Esophagus squamous epithelium (tissue), 5 donors: ENCODE results near the gene NFX1. TPM values are rescaled to one million over a fixed set of nuclear protein-coding genes. Genes with fewer than 3 reads are reported as not detected.
"Not testable (repeated sequence)": the region's sequence is repeated elsewhere in the genome, so short reads cannot be mapped to it uniquely, and the experiment has no call there.

ENCODE experiments used
- DNase-seq: peaks from one replicate; lab custom pipeline; 2025; lab: John Stamatoyannopoulos, UW
- H3K27ac ChIP-seq, 4 donors: fragments of 200-600 bp; sonication (generic); one replicate each; pipeline ENCODE4 v1.5.1; 2016 to 2019; ENCODE audit warnings: mild to moderate bottlenecking in 1 of 4
- H3K27me3 ChIP-seq, 4 donors: fragments of 200-600 bp; sonication (generic); 1 replicate in 3 of 4; 2 replicates in 1 of 4; pipeline versions ENCODE4 v1.5.1 to v1.6.0; 2017 to 2021; ENCODE audit warnings: antibody characterized with exemption in 1 of 4
- H3K36me3 ChIP-seq, 3 donors: fragments of 200-600 bp; sonication (generic); one replicate each; pipeline ENCODE4 v1.5.1; 2016 to 2019
- H3K4me1 ChIP-seq, 3 donors: fragments of 200-600 bp; sonication (generic); one replicate each; pipeline ENCODE4 v1.5.1; 2017 to 2019
- H3K4me3 ChIP-seq, 4 donors: fragments of 200-600 bp; sonication (generic); 1 replicate in 3 of 4; 2 replicates in 1 of 4; pipeline ENCODE4 v1.5.1; 2016 to 2019; ENCODE audit warnings: mild to moderate bottlenecking in 2 of 4, moderate library complexity in 1 of 4
- H3K9me3 ChIP-seq, 3 donors: fragments of 200-600 bp; sonication (generic); one replicate each; pipeline ENCODE4 v1.5.1; 2016 to 2019
- POLR2A ChIP-seq, 4 donors: fragments of 450-650 bp; IDR thresholded peaks; one replicate each; pipeline ENCODE4 v1.6.1; 2017; ENCODE audit warnings: antibody characterized with exemption in 4 of 4, mild to moderate bottlenecking in 4 of 4, moderate library complexity in 3 of 4
- WGBS, 2 donors: methylation state at CpG; one replicate each; pipeline ENCODE4 v1.1.5; 2018; 5-methylcytosine and 5-hydroxymethylcytosine counted together
- intact Hi-C: fragments of 100-400 bp; cut with DNase I; formaldehyde crosslinking; loops from one replicate; pipeline ENCODE4 v1.15.0; 2022
- total RNA-seq, 4 donors: library from RNA; depleted of rRNA; stranded (reverse); fragments of >200 nt; gene quantifications; one replicate each; pipeline ENCODE4 v1.1.0, GENCODE V29; 2016
- TF ChIP-seq, protein P1 (sequence below), 6 experiments: fragments of 450-650 bp in 4 of 6; fragments of 200-600 bp in 2 of 6; sonication (generic) in 2 of 6; IDR thresholded peaks; one replicate each; pipeline ENCODE4 v1.5.1; 2016 to 2019; ENCODE audit warnings: antibody characterized with exemption in 6 of 6, mild to moderate bottlenecking in 4 of 6, moderate library complexity in 4 of 6
- donor health status: DM: yes; HTN: yes; CAD: no.

Gene NFX1
- total RNA-seq, 4 donors from 2014 or later: 19.7 to 47.7 (median 27.2) TPM

DNA sequence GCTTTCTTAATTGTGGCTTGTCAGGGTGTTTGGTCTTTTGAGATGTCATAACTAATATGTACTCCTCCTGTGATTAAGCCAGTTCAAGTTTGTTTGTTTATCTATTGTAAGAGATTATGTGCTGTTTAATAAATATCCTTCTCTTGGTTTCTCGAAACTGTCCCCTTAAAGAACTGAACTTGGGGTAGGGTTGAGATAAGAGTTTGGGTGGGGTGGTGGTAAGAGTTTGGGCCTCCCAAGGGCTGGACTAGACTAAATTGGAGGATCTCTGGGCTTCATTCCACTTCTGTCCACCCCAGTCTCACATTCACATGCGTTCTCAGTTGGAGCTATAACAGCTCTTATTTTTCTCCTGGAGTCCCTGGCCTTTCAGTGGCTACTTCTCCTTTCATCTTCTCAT is 73.8 kb downstream of the NFX1 start:
- no peaks in the 10 kb centered on the region for H3K4me1 ChIP-seq
- H3K9me3 ChIP-seq: no peaks in the 10 kb centered on the region
- H3K27me3 ChIP-seq: no peaks in the 10 kb centered on the region
- 96 to 98% methylated on average over 2 of the region's 2 CpGs for whole genome bisulfite sequencing, 2 donors
- intact Hi-C loops: no loop called here
- H3K27ac ChIP-seq: no peak overlapping the region
- no peak for DNase-seq
- TF ChIP-seq, protein P1, sequence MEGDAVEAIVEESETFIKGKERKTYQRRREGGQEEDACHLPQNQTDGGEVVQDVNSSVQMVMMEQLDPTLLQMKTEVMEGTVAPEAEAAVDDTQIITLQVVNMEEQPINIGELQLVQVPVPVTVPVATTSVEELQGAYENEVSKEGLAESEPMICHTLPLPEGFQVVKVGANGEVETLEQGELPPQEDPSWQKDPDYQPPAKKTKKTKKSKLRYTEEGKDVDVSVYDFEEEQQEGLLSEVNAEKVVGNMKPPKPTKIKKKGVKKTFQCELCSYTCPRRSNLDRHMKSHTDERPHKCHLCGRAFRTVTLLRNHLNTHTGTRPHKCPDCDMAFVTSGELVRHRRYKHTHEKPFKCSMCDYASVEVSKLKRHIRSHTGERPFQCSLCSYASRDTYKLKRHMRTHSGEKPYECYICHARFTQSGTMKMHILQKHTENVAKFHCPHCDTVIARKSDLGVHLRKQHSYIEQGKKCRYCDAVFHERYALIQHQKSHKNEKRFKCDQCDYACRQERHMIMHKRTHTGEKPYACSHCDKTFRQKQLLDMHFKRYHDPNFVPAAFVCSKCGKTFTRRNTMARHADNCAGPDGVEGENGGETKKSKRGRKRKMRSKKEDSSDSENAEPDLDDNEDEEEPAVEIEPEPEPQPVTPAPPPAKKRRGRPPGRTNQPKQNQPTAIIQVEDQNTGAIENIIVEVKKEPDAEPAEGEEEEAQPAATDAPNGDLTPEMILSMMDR (IDR thresholded peaks at IDR 0.05): no peak
- TF ChIP-seq POLR2A (IDR thresholded peaks at IDR 0.05): no peak
- H3K4me3 ChIP-seq: no peak overlapping the region
- peaks cover 8 to 96% (median 38%) of the 10 kb centered on the region in 3 donors for H3K36me3 ChIP-seq

DNA sequence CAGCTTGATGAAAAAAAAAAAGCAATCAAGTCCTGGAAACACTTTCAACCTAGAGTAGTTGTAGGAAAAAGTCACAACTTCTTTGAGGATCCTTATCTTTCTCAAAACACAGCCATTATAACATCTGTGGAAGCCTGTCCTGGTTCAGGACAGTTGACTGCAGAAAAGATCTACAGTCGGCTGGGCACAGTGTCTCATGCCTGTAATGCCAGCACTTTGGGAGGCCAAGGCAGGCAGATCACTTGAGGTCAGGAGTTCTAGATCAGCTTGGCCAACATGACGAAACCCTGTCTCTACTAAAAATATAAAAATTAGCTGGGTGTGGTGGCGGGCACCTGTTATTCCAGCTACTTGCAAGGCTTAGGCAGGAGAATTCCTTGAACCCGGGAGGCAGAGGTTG is 74.5 kb downstream of the NFX1 start:
- H3K27ac ChIP-seq, H3K9me3 ChIP-seq, H3K27me3 ChIP-seq, DNase-seq, H3K4me3 ChIP-seq, H3K4me1 ChIP-seq, intact Hi-C loops: not testable (repeated sequence)
- peaks cover 8 to 96% (median 38%) of the 10 kb centered on the region in 3 donors for H3K36me3 ChIP-seq
- WGBS, 2 donors: 90 to 100% methylated on average over 2 to 4 of the region's 4 CpGs

DNA sequence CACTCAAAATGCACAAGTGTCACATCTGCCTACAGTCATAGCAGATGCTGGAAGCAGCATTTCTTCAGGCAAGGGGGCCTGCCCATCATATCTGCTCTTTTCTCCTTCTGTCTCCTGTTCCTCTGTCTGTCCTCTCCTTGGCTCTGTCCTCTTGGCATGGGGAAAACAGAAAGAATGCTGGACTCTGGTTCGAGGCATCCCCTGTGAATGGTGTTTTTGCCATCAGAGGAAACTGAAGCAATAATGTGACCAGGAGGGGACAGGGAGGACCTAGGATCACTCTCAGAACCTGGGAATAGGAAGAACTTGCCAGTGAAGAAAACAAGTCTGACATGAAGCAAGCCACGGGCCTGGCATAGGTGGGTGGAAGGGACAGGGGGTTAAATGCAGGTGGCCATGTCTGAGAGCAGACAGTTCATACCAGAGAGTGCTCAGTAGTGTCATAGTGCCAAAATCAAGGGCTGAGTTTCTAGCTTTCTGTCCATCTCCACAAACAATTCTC is 76.7 kb downstream of the NFX1 start:
- Histone ChIP-seq H3K9me3 (no peaks in the 10 kb centered on the region), H3K4me3 (no peak overlapping the region), H3K36me3 (peaks cover 13 to 97% (median 49%) of the 10 kb centered on the region in 3 donors), H3K27me3 (no peaks in the 10 kb centered on the region), H3K4me1 (no peaks in the 10 kb centered on the region), H3K27ac (no peak overlapping the region)
- TF ChIP-seq, protein P1 (IDR thresholded peaks at IDR 0.05): no peak
- TF ChIP-seq POLR2A (IDR thresholded peaks at IDR 0.05): no peak
- WGBS, 2 donors: 81 to 94% methylated on average over 2 of the region's 2 CpGs
- DNase-seq: no peak
- intact Hi-C loops: no loop called here

DNA sequence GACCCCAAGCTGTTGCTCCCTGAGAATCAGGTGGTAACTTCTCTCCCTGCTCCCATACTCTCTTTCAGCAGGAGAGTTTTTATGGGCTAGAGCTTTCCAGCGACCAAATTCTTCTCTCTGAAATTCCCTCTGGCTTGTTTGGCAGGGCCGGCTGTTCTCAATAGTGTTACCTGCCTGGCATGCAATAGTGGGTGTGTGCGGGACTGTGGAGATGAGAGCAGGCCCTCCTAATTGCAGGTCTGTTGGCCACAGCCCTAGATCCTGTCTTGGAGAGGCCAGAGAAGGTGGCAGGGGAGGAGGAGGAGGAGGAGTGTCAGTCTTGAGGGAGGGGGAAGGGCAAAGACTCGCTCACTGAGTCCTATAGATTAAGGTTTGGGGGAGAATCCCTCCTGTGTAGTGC is 82.6 kb downstream of the NFX1 start:
- 64 to 71% methylated on average over 3 of the region's 4 CpGs for WGBS, 2 donors
- Histone ChIP-seq H3K4me1 (peaks cover 0 to 28% (median 2%) of the 10 kb centered on the region in 3 donors), H3K27me3 (no peaks in the 10 kb centered on the region), H3K9me3 (no peaks in the 10 kb centered on the region), H3K36me3 (peaks cover 6 to 53% (median 18%) of the 10 kb centered on the region in 3 donors), H3K4me3 (no peak overlapping the region), H3K27ac (no peak overlapping the region)
- intact Hi-C loops: no loop called here
- no peak for DNase-seq
- TF ChIP-seq POLR2A (IDR thresholded peaks at IDR 0.05): no peak
- TF ChIP-seq, protein P1 (IDR thresholded peaks at IDR 0.05): no peak

DNA sequence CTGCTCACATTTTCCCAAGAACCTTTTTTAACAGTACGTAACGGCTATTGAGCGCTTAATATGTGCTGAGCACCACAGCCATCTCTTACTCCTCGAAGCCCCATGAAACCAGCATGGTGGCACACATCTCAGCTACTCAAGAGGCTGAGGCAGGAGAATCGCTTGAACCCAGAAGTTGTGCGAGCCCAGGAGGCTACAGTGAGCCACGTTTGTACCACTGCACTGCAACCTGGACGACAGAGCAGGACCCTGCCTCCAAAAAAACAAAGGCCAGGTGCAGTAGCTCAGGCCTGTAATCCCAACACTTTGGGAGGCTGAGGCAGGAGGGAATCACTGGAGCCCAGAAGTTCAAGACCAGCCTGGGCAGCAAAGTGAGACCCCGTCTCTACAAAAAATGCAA is 83.9 kb downstream of the NFX1 start:
- Histone ChIP-seq H3K36me3 (peaks cover 5 to 40% (median 11%) of the 10 kb centered on the region in 3 donors), H3K27ac (no peak overlapping the region), H3K27me3 (no peaks in the 10 kb centered on the region), H3K4me1 (peaks cover 0 to 28% (median 2%) of the 10 kb centered on the region in 3 donors), H3K9me3 (no peaks in the 10 kb centered on the region), H3K4me3 (no peak overlapping the region)
- 79 to 87% methylated on average over 5 to 8 of the region's 9 CpGs for WGBS, 2 donors
- TF ChIP-seq, protein P1 (IDR thresholded peaks at IDR 0.05): no peak
- TF ChIP-seq POLR2A (IDR thresholded peaks at IDR 0.05): no peak
- no peak for DNase-seq
- intact Hi-C loops: no loop called here
